ENCODE data around the gene IFFO2.
A peak's percentile ranks its signal among the peaks of the same experiment; 100 is the strongest.

DNA sequence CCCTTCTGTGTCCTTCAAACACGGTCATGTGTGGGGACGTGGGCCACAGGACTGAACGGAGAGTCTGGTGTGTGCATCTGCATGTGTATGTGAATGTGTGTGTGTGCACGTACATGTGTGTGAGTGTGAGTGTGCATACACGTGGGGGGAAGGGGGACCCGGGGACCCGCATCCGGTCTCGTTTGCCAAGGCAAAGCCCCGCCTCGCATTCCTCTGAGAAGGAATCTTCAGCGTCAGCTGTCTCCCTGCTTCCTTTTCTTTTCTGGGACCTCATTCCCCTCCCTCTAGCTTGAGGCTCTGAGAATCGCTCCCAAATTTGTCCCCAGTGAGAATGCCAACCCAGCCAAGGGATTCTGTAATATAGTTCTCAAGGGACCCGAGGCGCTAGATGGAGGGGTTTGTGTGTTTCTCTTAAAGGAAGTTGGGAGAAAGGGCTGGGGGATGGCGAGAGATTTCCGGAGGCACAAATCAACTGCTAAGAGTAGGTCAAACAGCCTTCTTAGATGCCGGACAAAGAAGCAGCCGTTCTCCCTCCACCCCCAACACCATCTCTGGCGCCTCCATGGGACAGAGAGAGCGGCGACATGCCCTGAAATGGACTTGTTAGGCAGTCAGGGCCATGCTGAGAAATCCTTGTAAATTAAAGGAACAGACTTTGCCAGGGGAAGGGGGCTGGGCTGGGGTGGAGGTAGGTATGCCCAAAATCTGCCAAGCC, 6.6 kb downstream of the IFFO2 start:
- TF ChIP-seq, protein P1, sequence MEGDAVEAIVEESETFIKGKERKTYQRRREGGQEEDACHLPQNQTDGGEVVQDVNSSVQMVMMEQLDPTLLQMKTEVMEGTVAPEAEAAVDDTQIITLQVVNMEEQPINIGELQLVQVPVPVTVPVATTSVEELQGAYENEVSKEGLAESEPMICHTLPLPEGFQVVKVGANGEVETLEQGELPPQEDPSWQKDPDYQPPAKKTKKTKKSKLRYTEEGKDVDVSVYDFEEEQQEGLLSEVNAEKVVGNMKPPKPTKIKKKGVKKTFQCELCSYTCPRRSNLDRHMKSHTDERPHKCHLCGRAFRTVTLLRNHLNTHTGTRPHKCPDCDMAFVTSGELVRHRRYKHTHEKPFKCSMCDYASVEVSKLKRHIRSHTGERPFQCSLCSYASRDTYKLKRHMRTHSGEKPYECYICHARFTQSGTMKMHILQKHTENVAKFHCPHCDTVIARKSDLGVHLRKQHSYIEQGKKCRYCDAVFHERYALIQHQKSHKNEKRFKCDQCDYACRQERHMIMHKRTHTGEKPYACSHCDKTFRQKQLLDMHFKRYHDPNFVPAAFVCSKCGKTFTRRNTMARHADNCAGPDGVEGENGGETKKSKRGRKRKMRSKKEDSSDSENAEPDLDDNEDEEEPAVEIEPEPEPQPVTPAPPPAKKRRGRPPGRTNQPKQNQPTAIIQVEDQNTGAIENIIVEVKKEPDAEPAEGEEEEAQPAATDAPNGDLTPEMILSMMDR (conservative IDR thresholded peaks at IDR 0.05; ENCODE audit: low read depth in 2 of 2): peak; percentile 18 to 32; a peak in 2 of 4 replicates
- TF ChIP-seq JUNB (IDR thresholded peaks at IDR 0.05; ENCODE audit: unreplicated experiment) (no peak), POLR2AphosphoS5 (IDR thresholded peaks at IDR 0.05; ENCODE audit: low read depth) (no peak)
